HPDE6-E6E7 (cell line): ENCODE data around the gene NRP1.

Source experiments
- DNase-seq: peaks from one replicate; pipeline ENCODE4 v3.0.0; 2011; ENCODE audit warnings: missing footprints; ENCODE audit errors: extremely low spot score

NRP1 gene

DNA sequence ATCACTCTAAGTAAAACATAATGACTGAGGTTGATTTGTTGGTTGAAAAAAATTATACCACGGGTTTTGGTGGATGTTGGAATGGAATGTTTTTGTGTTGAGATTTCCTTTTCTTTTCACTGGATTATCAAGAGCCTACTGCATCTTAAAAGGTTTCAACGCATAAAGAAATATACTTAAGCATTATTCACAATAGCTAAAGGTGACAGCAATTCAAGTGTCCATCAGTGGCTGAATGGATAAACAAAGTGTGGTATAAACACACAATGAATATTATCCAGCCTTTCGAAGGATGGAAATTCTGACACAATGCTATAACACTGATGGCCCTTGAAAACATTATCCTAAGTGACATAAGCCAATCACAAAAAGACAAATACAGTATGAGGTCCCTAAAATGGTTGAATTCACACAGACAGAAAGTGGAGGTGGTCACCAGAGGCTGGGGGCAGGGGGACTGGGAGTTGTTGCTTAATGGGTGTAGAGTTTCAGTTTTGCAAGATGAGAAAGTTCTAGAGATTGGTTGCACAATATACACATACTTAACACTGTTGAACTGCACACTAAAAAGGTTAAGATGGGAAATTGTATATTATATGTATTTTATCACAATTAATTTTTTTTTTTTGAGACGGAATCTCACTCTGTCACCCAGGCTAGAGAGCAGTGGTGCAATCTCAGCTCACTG is 122.3 kb downstream of the NRP1 start:
- no peak for DNase-seq

DNA sequence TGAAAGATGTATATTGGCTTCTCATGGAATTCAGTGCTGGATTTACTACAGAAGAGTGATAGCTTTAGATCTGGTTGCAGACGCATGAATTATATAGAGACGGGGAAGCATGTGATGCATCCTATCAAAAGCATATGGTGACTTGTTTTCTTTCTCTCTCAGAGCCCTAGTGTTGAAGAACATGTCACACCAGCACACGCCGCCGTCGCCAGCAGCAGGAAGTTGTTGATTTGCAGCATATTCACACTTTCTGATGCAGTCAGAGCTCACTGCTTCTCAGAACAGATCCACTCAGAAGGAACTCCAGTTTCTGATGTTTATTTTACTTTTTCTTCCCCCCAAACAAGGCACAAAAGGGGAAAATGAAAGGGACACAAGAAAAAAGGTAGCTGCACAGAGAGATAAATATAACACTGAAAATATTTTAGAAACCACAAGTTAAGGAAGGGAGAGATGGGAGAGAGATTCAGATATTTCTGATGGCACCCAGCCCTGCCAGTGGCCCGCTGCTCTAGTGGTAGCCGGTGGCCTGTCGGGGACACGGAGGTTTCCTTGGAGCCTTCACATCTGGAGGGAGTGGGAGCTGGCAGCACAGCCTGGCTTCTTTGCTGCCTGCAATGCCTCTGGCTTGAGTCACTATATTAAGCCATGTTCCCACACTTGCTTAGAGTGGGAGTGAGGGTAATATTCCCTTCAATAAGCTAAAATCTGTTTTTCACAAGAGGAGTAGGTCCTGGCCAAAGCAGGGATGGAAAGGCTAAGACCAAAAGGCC is 123.2 kb downstream of the NRP1 start:
- no peak for DNase-seq

DNA sequence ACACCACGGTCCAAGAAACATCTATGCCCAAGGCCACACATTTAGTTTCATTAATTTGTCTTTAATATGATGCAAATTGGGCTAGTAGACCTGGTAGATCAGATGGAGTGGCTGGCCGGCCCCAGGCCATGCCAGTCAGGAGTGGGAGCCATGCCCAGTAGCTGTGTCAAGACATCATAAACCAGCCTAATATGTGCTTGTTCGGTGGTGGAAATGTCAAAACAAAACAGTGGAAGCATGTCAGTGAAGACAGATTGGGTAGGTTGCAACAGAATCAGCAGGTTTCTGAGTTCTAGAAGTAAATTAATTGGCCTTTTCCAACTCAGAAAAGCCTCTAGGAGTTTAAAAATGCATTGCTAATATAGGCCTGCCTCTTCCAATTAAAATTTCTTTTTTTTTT is 124.7 kb downstream of the NRP1 start:
- no peak for DNase-seq

DNA sequence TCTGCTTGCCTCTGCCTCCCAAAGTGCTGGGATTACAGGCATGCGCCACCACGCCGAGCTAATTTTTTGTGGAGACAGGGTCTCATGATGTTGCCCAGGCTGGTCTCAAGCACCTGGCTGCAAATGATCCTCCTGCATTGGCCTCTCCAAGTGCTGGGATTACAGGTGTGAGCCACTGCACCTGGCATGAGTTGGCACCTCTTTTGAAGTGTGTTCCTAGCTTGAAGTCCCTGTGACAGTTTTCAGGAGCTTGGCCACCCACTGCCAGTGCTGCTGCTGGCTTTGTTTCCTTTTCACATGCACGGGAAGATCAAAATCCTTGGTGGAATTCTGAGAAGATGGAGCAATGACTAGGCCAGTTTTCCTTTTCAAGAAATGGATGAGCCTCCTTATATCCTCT is 126.3 kb downstream of the NRP1 start:
- no peak for DNase-seq

DNA sequence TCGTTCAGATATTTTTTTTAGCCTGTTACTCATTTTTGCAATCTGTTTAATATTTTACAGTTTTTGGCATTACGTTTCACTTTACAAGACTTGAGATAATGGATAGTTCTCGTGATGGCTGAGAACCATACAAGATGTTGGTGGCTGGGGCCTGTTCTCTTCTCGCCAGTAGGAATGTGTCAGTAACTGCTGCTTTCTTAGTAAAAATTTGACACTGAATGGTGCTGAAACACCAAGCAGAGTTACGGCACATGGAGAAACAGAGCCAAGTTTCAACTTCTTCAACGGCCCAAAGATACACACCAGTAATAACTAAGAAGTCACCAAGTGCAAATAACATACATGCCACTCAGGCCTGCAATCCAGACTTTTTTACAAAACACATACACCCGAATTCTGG is 130.4 kb downstream of the NRP1 start:
- DNase-seq = no peak

DNA sequence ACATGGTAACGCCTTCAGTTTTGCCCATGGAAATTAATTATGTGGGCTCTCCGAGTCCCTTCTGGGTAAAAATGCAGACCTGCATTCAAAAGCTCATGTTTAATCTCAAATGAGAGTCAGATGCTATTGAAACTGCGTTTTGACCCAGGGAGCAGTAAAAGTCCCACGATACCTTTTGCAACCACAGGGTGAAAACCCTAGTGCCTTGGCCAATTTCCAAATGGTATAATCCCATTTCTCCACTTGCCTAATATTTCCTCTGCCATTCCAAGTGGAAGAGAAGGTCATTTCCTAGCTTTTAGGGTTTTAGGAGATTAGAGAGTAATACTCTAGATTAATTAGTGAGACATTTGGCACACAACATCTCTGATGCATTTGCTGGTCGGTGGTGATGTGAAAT is 132.5 kb downstream of the NRP1 start:
- no peak for DNase-seq

DNA sequence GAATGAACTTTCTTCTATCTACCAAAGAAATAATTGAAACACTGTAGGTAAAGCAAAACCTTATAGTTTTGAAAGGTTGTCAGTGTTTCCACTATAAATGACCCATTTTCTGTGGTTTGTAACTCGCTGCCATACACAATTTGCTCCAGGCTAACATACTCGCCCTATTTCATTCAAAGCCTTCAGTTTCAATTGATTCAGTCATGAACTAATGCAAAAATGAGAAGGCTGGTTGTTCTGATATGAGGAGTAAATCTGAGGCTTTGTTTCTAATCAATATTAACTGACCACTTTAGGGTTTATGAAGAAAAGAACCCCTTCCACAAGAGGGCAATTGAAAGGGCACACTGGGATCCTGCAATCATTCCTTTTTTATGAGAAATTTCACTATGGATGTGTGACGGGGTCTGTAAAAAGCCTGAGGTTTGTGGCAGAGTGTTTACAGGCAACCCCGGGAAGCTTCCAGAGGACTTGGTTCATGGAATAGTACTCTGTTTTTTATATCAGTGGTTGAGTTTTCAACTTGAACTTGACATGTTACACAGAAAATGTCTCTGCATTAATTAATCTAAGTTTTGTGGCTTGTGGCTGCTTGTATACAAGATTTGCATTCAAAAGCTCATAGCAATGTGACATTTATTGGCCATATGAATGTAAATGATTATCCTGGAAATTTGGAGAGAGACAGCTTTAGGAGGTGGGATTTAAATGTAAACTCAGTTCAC is 133.2 kb downstream of the NRP1 start:
- DNase-seq = no peak

DNA sequence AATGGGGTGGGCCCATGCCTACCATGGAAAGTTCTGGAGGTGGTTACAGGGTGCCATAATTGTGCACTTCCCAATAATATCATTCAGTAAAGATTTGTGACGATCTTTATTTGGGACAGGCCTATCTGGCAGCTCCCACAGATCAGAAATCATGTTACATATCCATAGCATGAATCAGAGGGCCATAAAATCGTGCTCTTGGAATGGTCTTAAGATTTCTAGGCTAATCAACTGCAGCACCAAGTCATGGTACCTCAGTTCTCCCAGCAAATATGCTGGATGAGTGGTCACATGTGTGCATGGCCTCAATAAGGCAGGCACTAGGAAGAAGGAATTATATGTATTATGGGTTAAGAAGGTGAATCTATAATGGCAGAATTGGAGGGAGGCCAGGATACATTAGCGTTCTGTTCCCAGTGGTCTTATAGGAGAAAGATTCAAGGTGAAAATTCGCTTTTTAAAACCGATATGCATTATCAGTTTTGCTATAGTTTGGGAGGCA is 134.7 kb downstream of the NRP1 start:
- DNase-seq = no peak

DNA sequence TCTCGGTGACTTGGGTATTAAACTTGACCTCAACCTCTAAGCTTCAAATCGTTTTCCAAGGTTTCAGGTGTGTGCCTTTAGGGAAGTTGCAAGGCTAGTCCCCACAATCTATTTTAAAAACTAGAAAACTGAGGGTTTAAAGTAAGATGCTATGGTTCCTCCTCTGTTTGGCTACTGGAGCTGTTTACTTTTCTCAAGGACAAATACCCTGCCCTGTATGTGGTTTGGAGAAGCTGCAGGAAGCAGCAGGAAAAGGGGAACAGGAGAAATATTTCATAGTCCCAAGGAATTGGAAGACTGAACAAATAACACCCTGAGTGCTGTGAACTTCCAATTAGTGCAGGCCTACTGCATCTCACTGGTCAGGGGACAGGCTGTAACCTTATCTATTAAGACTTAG is 135.9 kb downstream of the NRP1 start:
- no peak for DNase-seq

DNA sequence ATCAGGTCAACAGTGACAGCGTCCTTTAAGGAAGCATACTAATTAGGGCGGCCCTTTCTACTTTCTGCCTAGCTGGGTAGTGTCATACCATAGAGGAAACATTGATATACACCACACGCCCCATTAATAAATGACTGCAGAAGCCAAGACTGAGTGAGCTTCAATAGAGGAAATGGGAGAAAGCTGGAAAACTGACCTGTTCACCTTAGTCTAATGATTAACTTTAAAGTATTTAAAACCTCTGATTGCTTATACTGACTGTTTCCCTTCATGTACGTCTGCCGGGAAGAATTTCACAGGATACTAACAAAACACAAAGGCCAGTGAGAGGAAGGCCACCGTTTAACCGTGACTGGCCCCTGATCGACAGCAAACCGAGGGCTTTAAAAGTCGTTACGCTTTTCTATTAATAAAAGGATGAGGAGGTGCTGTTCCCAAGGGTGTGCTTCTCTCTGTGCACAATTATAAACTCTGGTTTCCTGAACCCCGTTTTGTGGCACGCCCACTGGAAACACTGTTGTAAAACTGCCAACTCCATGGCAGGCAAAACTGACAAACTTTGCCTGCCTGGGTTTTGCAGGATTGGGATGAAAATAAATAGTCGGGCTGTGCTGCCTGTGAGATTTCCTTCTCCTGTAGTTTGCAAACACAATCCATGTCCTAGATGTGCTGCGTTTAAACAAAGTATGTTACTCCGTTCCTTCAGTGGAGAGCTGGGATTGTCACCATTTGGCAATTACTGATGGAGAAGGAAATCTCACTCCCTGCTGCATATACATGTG is 137.6 kb downstream of the NRP1 start:
- no peak for DNase-seq

DNA sequence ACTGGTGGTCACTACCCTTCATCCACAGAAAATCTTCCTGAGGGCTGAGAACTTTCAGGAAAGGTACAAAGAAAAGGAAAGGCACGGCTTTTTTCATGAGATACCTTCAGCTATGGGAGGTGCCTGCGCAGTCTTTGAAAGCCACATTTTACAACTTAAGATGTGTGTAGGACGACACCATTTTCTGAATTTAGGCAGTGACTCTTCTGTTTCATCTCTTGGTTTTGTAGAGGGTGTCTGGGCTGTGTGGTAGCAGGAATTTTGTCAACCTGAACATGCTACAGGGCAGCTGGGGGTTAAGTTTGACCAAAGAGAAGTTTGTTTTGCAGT is 138.1 kb downstream of the NRP1 start:
- no peak for DNase-seq

DNA sequence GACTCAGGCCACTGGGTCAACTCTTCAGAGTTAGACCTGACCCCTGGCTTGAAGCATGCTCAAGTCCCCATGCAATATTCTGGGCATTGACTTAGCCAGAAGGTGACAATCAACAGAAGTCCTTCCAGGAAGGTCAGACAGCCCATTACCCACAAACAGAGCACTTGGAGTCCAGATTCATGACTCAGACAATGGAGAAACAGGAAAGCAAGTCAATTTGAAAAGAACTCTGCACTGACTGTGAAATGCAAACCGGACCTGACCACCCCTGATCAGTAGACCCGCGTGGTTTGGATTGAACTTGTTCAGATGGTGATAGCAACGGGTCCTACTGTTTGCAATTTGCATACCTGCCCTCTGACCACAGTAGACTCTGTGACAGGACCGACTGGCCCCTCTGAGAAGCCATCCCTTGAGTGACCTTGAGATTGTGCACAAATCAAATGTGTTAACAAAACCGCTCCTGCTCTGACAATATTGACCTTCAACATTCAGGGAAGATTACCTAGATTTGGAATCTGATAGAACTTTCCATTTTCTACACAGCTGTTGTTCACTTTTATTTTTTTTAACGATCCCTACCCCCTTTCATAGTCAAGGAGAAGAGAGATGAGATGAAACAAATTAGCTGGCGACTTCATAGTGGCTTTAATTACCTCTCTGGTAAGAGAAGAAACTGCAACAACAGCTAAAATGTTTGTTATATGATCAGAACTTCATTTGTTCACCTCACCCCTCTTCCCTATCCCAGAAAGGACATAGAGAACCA is 138.7 kb downstream of the NRP1 start:
- DNase-seq = no peak

DNA sequence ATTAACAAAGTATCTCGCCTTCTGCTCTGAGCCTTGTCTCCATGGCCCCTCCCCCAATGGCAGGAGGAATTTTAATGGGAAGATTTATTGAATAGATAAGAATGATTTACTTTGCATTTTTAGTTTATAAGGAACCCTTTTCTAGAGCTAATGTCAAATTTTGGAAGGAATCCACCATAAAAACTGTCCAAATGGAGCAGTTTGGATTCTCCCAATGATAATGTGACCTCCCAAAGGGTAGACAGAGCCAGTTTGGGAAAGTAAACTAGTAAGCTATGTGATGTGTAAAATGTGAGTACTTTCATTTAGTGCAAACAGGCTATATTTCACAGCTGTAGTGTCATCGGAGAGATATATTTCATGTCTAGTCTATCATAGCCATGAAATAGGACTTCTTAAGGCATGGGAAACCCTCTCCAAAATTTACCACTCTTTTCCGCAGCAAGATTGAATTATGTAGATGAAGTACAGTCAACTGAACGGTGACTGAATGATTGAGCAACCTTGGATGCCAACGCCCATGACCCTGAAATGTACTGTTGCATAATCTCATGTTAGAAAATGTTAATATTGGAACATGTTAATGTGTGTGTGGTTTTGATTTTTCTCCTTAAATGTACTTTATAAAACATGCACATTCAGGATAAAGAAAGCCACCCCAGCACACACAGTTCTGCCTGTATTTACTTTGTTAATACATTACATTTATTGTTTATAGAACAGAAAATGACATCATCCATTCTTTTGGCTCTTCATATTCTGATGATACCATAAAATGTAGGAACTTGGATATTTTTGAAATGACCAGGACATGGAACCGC is 140.6 kb downstream of the NRP1 start:
- peak; percentile 10 for DNase-seq

DNA sequence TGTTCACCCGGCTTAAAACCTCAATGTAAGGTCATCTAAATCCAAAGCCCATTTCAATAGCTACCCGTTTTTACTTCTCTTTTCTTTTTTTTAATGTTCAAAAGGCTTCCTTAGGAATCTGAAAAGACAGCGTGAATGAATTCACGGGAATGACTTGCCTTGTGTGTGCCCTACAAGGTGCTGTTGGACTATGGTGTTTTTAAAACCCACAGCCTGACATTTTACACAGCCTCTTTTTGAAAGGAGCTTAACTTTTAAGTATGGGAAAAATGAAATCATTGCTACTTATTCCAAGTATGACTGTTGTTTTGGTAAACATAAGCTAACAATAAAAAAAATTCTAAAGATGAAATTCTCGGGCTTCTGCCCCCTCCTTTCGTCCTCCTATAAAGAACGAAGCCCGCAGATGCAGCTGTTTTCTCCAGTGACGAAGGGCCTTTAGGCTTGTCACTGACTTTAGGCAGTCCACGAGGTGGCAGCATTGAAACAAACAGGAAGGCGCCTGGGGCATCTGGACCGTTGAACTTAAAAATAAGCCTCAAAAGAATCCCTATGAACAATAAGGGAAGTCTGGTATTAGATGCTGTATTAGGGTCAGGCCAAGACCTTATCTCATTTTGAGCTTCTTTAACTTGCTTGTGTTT is 141.3 kb downstream of the NRP1 start:
- peak; percentile 35 for DNase-seq

DNA sequence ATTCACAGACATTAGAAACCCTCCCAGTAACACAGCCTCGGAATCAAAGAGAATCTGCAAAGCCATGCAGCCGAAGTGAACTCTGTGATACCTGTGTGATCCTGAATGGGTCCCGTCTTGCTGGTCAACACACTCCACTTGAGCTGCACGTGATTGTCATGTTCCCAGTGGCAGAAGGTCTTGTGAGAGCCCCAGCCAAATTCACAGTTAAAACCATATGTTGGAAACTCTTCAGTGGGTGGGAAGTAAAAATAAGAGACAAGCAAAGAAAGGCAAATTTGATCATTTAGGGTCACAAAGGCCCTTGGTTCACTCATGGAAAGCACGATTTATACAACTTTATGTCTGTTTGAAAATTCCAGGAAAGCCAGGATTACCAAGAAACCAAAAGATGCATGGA is 142.3 kb downstream of the NRP1 start:
- DNase-seq = no peak

DNA sequence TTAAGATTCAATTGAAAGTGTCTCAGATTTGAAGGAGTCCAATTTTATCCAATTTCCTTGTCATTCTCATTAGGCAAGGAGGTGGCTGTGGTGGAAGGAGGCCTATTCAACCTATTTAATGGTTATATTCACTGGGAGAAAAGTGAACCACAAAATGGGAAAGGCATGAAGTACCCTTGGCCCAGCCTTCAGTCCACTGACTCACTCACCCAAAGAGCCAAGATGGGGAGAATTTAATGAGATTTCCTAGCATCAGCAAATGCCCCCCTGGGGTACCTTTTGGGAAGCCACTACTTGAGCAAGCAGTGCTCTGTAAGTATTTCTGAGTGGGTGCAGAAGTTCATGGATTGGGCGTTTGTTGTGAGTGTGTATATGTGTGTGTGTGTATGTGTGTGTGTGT is 144.1 kb downstream of the NRP1 start:
- DNase-seq = no peak

DNA sequence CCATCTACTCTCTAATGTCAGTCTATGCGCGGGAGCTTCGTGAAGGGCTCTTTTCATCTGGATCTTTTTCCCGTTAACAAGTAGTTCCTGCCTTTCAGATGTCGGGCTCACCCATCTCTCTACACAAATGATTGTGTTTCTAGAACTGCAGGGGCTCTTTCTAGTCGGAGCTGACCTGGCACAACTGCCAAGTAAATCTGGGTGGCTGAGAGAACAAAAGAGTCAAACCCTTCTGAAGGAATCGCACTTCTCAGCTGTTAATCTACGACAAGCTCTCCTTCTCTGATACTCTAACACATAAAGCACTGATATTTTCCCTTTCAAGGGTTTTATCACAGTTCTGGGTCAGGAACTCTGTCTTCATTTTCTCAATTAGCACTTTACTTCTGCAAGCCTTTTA is 144.7 kb downstream of the NRP1 start:
- no peak for DNase-seq

DNA sequence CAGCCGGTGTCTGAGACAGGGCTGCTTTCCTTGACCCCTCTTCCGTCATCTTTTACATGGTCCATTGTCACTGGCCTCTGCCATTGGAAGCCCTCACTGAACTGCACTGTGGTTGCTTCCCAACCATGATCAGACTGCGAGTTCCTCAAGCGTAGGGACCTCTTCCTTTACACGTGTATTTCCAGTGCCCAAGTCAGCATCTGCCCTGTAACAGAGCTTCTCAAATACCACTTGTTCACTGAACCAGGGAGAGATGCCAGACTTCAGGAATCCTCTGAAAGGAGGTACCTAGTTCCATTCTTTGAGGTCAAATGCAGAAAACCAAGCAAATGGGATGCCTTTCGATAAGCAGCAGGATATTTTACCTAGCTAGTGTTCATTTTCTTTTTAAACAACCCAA is 145.1 kb downstream of the NRP1 start:
- DNase-seq = no peak

DNA sequence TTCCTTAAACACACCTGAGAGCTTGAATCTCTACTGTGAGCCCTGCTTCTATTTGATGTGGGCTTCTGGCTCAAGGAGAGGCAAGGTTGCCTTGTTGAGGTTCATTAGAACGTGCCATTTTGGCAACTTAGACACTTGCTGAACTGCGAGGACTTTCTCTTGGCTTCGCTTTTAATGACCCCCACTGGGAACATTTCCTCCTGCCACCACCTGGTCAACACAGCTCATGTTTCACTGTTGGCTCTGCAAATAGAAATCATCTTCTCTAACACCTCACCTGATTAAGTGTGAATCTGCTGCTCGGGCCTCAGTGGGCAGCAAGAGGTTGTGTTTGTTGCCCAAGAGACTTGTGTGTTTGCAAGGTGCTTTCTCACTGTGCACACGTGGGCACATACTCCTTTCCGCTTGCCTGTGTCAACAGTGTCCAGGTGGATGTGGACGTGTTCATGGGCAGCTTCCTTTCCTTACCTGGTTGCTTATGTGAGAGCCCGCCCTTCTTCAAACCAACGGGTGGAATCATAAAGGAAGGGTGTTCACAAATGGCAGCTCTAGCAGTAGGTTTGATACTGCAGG is 147.0 kb downstream of the NRP1 start:
- no peak for DNase-seq

DNA sequence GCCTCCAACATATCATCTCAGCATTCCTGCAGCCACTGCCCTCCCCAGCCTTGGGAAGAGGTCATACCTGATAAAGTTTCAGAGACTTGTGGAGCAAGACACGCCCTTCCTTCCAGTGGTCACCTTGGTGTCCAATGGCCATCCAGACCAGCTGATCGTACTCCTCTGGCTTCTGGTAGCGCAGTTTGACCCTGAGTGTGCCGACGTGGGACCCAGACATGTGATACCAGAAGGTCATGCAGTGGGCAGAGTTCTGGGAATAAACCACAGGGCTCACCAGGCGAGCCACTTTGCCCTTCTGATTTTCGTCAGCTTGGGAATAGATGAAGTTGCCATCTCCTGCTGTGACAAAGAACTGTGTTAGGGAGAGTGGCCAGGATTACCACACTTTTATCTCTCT is 148.3 kb downstream of the NRP1 start:
- DNase-seq = no peak
